Measurements from ENCODE around the gene SYNPR. TPM values are rescaled to one million over a fixed set of nuclear protein-coding genes. Genes with fewer than 3 reads are reported as not detected.

The SYNPR gene
- total and polyA plus RNA-seq, 8 donors: 0.13 to 0.42 (median 0.20) TPM; not detected in 4

DNA sequence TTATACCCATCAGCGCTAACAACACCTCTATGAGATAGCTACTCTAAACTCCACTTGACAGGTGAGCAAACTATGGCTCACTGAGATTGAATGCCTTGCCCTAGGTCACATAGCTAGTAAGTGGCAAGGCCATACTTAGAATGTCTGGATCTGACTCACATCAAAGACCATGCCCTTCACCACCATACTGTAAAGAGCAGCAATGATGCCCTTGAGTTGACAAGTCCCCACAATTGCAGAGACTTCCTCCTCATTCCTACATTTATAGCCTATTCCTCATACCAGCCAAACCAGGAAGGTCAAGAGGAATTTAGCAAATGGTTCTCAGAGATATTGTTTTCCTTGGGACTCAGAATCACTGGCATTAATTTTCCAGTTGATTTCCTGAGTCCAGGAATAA, 216.5 kb downstream of the SYNPR start:
- H3K27me3 ChIP-seq: no peaks in the 10 kb centered on the region
- H3K36me3 ChIP-seq: no peaks in the 10 kb centered on the region
- H3K27ac ChIP-seq: no peak overlapping the region
- H3K9me3 ChIP-seq: no peaks in the 10 kb centered on the region
- intact Hi-C loops (cut with DNase I): no loop called here
- peak; percentile 43 for ATAC-seq
- DNase-seq: no peak
- TF ChIP-seq, protein P1, sequence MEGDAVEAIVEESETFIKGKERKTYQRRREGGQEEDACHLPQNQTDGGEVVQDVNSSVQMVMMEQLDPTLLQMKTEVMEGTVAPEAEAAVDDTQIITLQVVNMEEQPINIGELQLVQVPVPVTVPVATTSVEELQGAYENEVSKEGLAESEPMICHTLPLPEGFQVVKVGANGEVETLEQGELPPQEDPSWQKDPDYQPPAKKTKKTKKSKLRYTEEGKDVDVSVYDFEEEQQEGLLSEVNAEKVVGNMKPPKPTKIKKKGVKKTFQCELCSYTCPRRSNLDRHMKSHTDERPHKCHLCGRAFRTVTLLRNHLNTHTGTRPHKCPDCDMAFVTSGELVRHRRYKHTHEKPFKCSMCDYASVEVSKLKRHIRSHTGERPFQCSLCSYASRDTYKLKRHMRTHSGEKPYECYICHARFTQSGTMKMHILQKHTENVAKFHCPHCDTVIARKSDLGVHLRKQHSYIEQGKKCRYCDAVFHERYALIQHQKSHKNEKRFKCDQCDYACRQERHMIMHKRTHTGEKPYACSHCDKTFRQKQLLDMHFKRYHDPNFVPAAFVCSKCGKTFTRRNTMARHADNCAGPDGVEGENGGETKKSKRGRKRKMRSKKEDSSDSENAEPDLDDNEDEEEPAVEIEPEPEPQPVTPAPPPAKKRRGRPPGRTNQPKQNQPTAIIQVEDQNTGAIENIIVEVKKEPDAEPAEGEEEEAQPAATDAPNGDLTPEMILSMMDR (IDR thresholded peaks at IDR 0.05): no peak
- no peak overlapping the region for H3K4me3 ChIP-seq
- H3K4me1 ChIP-seq: no peaks in the 10 kb centered on the region

DNA sequence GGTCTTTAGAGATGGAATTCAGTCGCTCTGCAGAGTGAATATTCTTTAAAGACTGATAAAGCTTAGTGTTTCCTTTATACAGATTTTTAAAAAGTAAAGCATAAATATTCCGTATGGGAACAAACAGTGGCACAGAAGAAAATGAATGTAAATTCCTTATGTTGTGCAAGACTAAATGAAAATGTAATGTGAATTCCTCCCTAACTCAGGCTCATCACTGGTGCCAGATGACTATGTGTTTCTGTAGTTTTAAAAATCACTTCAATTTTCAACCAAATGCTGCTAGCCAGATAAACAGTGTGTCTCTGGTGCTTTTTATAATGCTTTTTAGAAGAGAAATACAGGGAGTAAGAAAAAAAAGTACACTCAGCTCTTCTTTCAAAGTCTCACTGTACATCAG, 219.5 kb downstream of the SYNPR start:
- Histone ChIP-seq H3K4me1 (no peaks in the 10 kb centered on the region), H3K27ac (no peak overlapping the region), H3K27me3 (no peaks in the 10 kb centered on the region), H3K9me3 (no peaks in the 10 kb centered on the region), H3K36me3 (no peaks in the 10 kb centered on the region), H3K4me3 (no peak overlapping the region)
- DNase-seq: no peak
- TF ChIP-seq, protein P1 (IDR thresholded peaks at IDR 0.05): no peak
- ATAC-seq: no peak
- intact Hi-C loops (cut with DNase I): no loop called here

DNA sequence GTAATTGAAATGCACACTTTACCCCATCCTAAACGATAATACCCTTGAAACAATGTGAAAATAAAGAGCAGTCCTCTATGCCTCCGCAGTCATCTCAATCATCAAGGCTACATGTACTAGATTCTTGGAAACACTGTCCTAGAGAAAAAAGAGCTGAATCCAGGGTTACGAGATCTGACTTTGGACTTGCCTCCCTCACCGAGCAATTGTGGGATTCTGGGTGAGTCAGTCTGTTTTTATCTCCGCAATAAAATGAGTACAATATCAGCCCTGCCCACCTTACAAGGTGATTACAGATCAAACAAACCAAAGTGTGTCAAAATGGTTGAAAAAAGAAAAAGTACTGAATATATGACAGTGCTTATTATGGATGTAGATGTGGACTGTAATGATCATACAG, 222.1 kb downstream of the SYNPR start:
- ATAC-seq (no peak), DNase-seq (no peak)
- H3K27me3 ChIP-seq: no peaks in the 10 kb centered on the region
- TF ChIP-seq, protein P1 (IDR thresholded peaks at IDR 0.05): no peak
- intact Hi-C loops (cut with DNase I): no loop called here
- no peak overlapping the region for H3K4me3 ChIP-seq
- H3K9me3 ChIP-seq: no peaks in the 10 kb centered on the region
- no peaks in the 10 kb centered on the region for H3K36me3 ChIP-seq
- no peaks in the 10 kb centered on the region for H3K4me1 ChIP-seq
- H3K27ac ChIP-seq: no peak overlapping the region

DNA sequence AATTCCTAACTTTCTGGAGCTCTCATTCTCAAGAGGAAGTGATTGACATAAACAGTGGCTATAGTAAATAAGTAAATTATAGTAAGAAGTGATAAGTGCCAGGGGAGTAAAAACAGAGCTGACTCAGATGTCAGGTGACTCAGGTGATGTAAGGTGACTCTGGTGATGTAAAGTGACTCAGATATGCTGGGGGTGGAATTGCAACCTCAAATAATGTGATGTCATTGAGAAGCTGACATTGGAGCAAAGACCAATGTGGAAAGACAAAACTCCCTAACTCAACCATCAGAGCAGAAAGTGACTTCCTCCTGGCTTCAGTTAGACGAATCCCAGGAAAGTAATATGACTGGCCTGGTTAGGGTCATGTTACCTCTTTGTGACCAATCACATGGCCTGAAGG, 230.2 kb downstream of the SYNPR start:
- Histone ChIP-seq H3K4me1 (no peaks in the 10 kb centered on the region), H3K9me3 (no peaks in the 10 kb centered on the region), H3K4me3 (no peak overlapping the region), H3K36me3 (no peaks in the 10 kb centered on the region), H3K27me3 (no peaks in the 10 kb centered on the region), H3K27ac (no peak overlapping the region)
- TF ChIP-seq, protein P1 (IDR thresholded peaks at IDR 0.05): no peak
- DNase-seq (no peak), ATAC-seq (no peak)
- intact Hi-C loops (cut with DNase I): no loop called here

DNA sequence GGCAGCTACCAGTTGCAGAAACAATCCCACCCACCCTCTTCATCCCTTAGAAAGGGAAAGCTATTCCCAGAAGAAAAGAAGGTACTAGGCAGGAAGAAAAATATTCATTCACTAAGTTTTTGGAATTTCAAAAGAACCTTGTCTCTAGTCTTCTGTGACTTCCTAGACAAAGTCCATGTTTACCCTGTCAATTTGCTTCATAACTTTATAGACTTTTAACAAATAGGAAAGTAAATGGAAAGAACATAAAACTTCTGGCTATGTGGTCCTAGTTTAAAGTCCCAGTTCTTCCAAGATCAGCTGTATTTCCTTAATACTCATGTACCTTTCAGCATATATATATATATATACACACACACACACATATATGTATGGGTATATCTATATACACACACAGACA, 230.7 kb downstream of the SYNPR start:
- Histone ChIP-seq H3K36me3 (no peaks in the 10 kb centered on the region), H3K9me3 (no peaks in the 10 kb centered on the region), H3K4me3 (no peak overlapping the region), H3K4me1 (no peaks in the 10 kb centered on the region), H3K27ac (no peak overlapping the region), H3K27me3 (no peaks in the 10 kb centered on the region)
- TF ChIP-seq, protein P1 (IDR thresholded peaks at IDR 0.05): no peak
- DNase-seq (no peak), ATAC-seq (no peak)
- intact Hi-C loops (cut with DNase I): no loop called here

All from left lung (tissue), 10 donors.